Measurements from ENCODE around the gene CFB. TPM values are rescaled to one million over a fixed set of nuclear protein-coding genes. Genes with fewer than 3 reads are reported as not detected.
A peak's percentile ranks its signal among the peaks of the same experiment; 100 is the strongest.

Gene CFB
- total RNA-seq, 1 experiment from 2014 or later: 22.6 TPM

- H3K4me1 ChIP-seq (replicated peaks; ENCODE audit: insufficient read depth): peaks cover 48% of the 10 kb centered on the region
- no peak overlapping the region for H2AFZ ChIP-seq
- H3K9me2 ChIP-seq (ENCODE audit: insufficient read depth): no peaks in the 10 kb centered on the region; the same call in 1 of the 2 replicates
- BruUV-seq (replicated peaks): no TSS peak
- peak overlapping the region; percentile 48 for H3K4me2 ChIP-seq
- H3K4me3 ChIP-seq: no peak overlapping the region
- no peak for TF ChIP-seq CTCF (conservative IDR thresholded peaks at IDR 0.05)
- no peak for TF ChIP-seq EZH2 (IDR thresholded peaks at IDR 0.05; ENCODE audit: low read depth)
- H3K9me3 ChIP-seq (ENCODE audit: insufficient read depth, low read depth): no peaks in the 10 kb centered on the region
- DNase-seq: peak; percentile 66 to 86
- intact Hi-C loops (cut with micrococcal nuclease; ENCODE audit: unreplicated experiment): no loop called here
- ChIA-PET CTCF (interaction anchor here (0.6 kb wide), 1 partner anchor 19 kb away, joined by 6 read pairs; no protein-coding TSS in a partner anchor), POLR2A (ENCODE audit: unreplicated experiment) (interaction anchor here (0.7 kb wide), 1 partner anchor 40 kb away, joined by 3 read pairs; no protein-coding TSS in a partner anchor)
- no peaks in the 10 kb centered on the region for H3K36me3 ChIP-seq (ENCODE audit: low read depth)
- no peaks in the 10 kb centered on the region for H3K27me3 ChIP-seq (ENCODE audit: insufficient read depth, low read depth)
- H3F3A ChIP-seq (ENCODE audit: insufficient read depth, low read depth): peaks cover 42% of the 10 kb centered on the region
- no peaks in the 10 kb centered on the region for H3K79me2 ChIP-seq (ENCODE audit: low read depth)
- H3K27ac ChIP-seq: peak overlapping the region; percentile 46
- H4K20me1 ChIP-seq (ENCODE audit: insufficient read depth): no peaks in the 10 kb centered on the region
Measured at GRCh38 chr6:31948753-31949413, 3.0 kb downstream of the CFB start.

- no TSS peak for BruUV-seq (replicated peaks)
- H3K4me2 ChIP-seq: no peak overlapping the region
- 0 out of 2 replicates have a peak, but pooled peaks cover 5% of the 10 kb centered on the region for H3K36me3 ChIP-seq (ENCODE audit: low read depth)
- intact Hi-C loops (cut with micrococcal nuclease; ENCODE audit: unreplicated experiment): loop anchor here (5.0 to 10.0 kb wide), 2 partner anchors 118 to 175 kb away; partner anchors contain the start of gene VWA7
- H3F3A ChIP-seq (ENCODE audit: insufficient read depth, low read depth): peaks cover 51% of the 10 kb centered on the region
- H3K9me2 ChIP-seq (ENCODE audit: insufficient read depth): no peaks in the 10 kb centered on the region; the same call in 1 of the 2 replicates
- peaks cover 41% of the 10 kb centered on the region for H3K4me1 ChIP-seq (replicated peaks; ENCODE audit: insufficient read depth)
- H3K9me3 ChIP-seq (ENCODE audit: insufficient read depth, low read depth): no peaks in the 10 kb centered on the region
- no peak for DNase-seq
- H3K79me2 ChIP-seq (ENCODE audit: low read depth): no peaks in the 10 kb centered on the region
- CTCF ChIA-PET: no interaction called here
- TF ChIP-seq CTCF (conservative IDR thresholded peaks at IDR 0.05): no peak
- no peak for TF ChIP-seq EZH2 (IDR thresholded peaks at IDR 0.05; ENCODE audit: low read depth)
- peak overlapping the region; percentile 46; the same call in 1 of the 2 replicates for H3K27ac ChIP-seq
- POLR2A ChIA-PET (ENCODE audit: unreplicated experiment): no interaction called here
- H3K4me3 ChIP-seq: no peak overlapping the region
- no peak overlapping the region for H2AFZ ChIP-seq
- H4K20me1 ChIP-seq (ENCODE audit: insufficient read depth): no peaks in the 10 kb centered on the region
- H3K27me3 ChIP-seq (ENCODE audit: insufficient read depth, low read depth): no peaks in the 10 kb centered on the region
Measured at GRCh38 chr6:31949926-31950548, 4.1 kb downstream of the CFB start.

- Histone ChIP-seq H3K79me2 (ENCODE audit: low read depth) (peaks cover 7% of the 10 kb centered on the region), H4K20me1 (ENCODE audit: insufficient read depth) (no peaks in the 10 kb centered on the region), H3K36me3 (ENCODE audit: low read depth) (peaks cover 21% of the 10 kb centered on the region; the same call in 1 of the 2 replicates), H3K4me2 (no peak overlapping the region), H3K27ac (no peak overlapping the region; the same call in 1 of the 2 replicates), H2AFZ (no peak overlapping the region), H3K9me2 (ENCODE audit: insufficient read depth) (no peaks in the 10 kb centered on the region; the same call in 1 of the 2 replicates), H3F3A (ENCODE audit: insufficient read depth, low read depth) (peaks cover 54% of the 10 kb centered on the region), H3K4me1 (replicated peaks; ENCODE audit: insufficient read depth) (peaks cover 24% of the 10 kb centered on the region), H3K27me3 (ENCODE audit: insufficient read depth, low read depth) (no peaks in the 10 kb centered on the region), H3K4me3 (no peak overlapping the region), H3K9me3 (ENCODE audit: insufficient read depth, low read depth) (no peaks in the 10 kb centered on the region)
- no peak for TF ChIP-seq EZH2 (IDR thresholded peaks at IDR 0.05; ENCODE audit: low read depth)
- TF ChIP-seq CTCF (conservative IDR thresholded peaks at IDR 0.05): peak; percentile 84
- DNase-seq: peak; percentile 36 to 67
- POLR2A ChIA-PET (ENCODE audit: unreplicated experiment): interaction anchor here (0.6 to 1.5 kb wide), 7 partner anchors 16 to 250 kb away, joined by 3 to 12 read pairs (median 4); partner anchors contain the start of genes DXO and NEU1
- intact Hi-C loops (cut with micrococcal nuclease; ENCODE audit: unreplicated experiment): loop anchor here (1.0 to 10.0 kb wide), 5 partner anchors 49 to 406 kb away; partner anchors contain the start of genes ATP6V1G2, LY6G5C, VWA7 and ZBTB12
- BruUV-seq (replicated peaks): no TSS peak
- CTCF ChIA-PET: interaction anchor here (0.5 to 1.2 kb wide), 5 partner anchors 32 to 271 kb away, joined by 4 to 14 read pairs (median 9); partner anchors contain the start of gene LY6G5C
Measured at GRCh38 chr6:31952140-31952805, 6.4 kb downstream of the CFB start.
